GM12878 (cell line): ENCODE measurements around the gene CEACAM3. TPM values are rescaled to one million over a fixed set of nuclear protein-coding genes. Genes with fewer than 3 reads are reported as not detected.

Experiments
- ATAC-seq: fragments of 200-7000 bp; cut with Tn5 transposase; 3 replicates; pipeline ENCODE4 v1.9.1; 2020; ENCODE audit warnings: mild to moderate bottlenecking, moderate library complexity
- BruUV-seq: library from RNA; stranded (reverse); fragments of 400-500 nt; replicated peaks from 2 replicates; lab custom pipeline; 2021; lab: Mats Ljungman, UMichigan
- CTCF ChIA-PET: fragments of 300-600 bp; sonication (Branson Sonifier 250); formaldehyde crosslinking; extraction: SDS; loops from one replicate; lab custom pipeline; 2021; ENCODE audit warnings: inconsistent platforms; lab: Yijun Ruan, JAX
- POLR2A ChIA-PET: fragments of 350-600 bp; formaldehyde crosslinking; extraction: SDS; loops from one replicate; lab custom pipeline; 2021; ENCODE audit warnings: inconsistent platforms; lab: Charles Lee
- RAD21 ChIA-PET: fragments of 300-600 bp; sonication (Branson Sonifier 250); formaldehyde crosslinking; loops from one replicate; lab custom pipeline; 2023; ENCODE audit warnings: antibody characterized with exemption; ENCODE audit not compliant: unreplicated experiment; lab: Charles Lee
- SMC1A ChIA-PET: fragments of 300-600 bp; sonication (Branson Sonifier 250); formaldehyde crosslinking; loops from one replicate; lab custom pipeline; 2023; ENCODE audit not compliant: unreplicated experiment, uncharacterized antibody; lab: Charles Lee
- DNase-seq: peaks from one replicate; pipeline ENCODE4 v3.0.0-alpha.2; 2011; ENCODE audit warnings: low read depth, low spot score
- FAIRE-seq: peaks from 3 replicates; lab custom pipeline; 2011; peaks lifted over from hg19 to GRCh38; lab: Jason Lieb, UNC
- H2AFZ ChIP-seq: 2 replicates; pipeline ENCODE4 v1.6.0; 2011; ENCODE audit warnings: low read depth, low read length, control low read depth; ENCODE audit not compliant: control insufficient read depth
- H3K27ac ChIP-seq: 2 replicates; pipeline ENCODE4 v1.5.1; 2011; ENCODE audit warnings: control low read depth; ENCODE audit not compliant: control insufficient read depth, insufficient read depth
- H3K27me3 ChIP-seq, 2 experiments: replicated peaks in 1 of 2; 2 replicates each; pipeline versions ENCODE4 v1.6.0 to v1.6.1; 2011; ENCODE audit warnings: low read length in 1 of 2; ENCODE audit not compliant: control insufficient read depth in 2 of 2, insufficient read depth in 2 of 2
- H3K36me3 ChIP-seq, 2 experiments: 2 replicates each; pipeline ENCODE4 v1.5.1; 2011; ENCODE audit warnings: low read length in 1 of 2; ENCODE audit not compliant: control insufficient read depth in 2 of 2, insufficient read depth in 2 of 2
- H3K4me1 ChIP-seq: 2 replicates; pipeline ENCODE4 v1.6.1; 2011; ENCODE audit warnings: mild to moderate bottlenecking, low read length, moderate library complexity, mixed read lengths; ENCODE audit not compliant: control insufficient read depth, insufficient read depth
- H3K4me2 ChIP-seq: 2 replicates; pipeline ENCODE4 v1.6.0; 2011; ENCODE audit warnings: control low read depth; ENCODE audit not compliant: control insufficient read depth, insufficient read depth
- H3K4me3 ChIP-seq: fragments of 200-600 bp; sonication (generic); 2 replicates; pipeline ENCODE4 v1.5.1; 2016
- H3K79me2 ChIP-seq: 2 replicates; pipeline ENCODE4 v1.6.0; 2011; ENCODE audit warnings: low read length; ENCODE audit not compliant: control insufficient read depth, insufficient read depth
- H3K9ac ChIP-seq: 2 replicates; pipeline ENCODE4 v1.8.0; 2011; ENCODE audit warnings: low read length, control low read depth, mixed read lengths; ENCODE audit not compliant: control insufficient read depth, insufficient read depth
- H3K9me3 ChIP-seq: replicated peaks from 3 replicates; pipeline ENCODE4 v1.5.1; 2011; ENCODE audit warnings: mild to moderate bottlenecking, low read length; ENCODE audit not compliant: control insufficient read depth, insufficient read depth
- H4K20me1 ChIP-seq: 2 replicates; pipeline ENCODE4 v1.6.0; 2011; ENCODE audit not compliant: control insufficient read depth, insufficient read depth
- BCL11A ChIP-seq: IDR thresholded peaks from 2 replicates; pipeline ENCODE4 v1.6.1; 2011; ENCODE audit warnings: low read depth, low read length
- BMI1 ChIP-seq: fragments of 450-650 bp; IDR thresholded peaks from 2 replicates; pipeline ENCODE4 v1.6.1; 2016; ENCODE audit warnings: mild to moderate bottlenecking, moderate library complexity, borderline replicate concordance
- DPF2 ChIP-seq: fragments of 450-650 bp; IDR thresholded peaks from 2 replicates; pipeline ENCODE4 v1.6.1; 2017; ENCODE audit warnings: mild to moderate bottlenecking
- EZH2 ChIP-seq: IDR thresholded peaks from 2 replicates; pipeline ENCODE4 v1.6.1; 2012; ENCODE audit warnings: low read depth, mild to moderate bottlenecking, control low read depth, inconsistent platforms, low read length, borderline replicate concordance; ENCODE audit not compliant: control insufficient read depth
- FOXM1 ChIP-seq: IDR thresholded peaks from 2 replicates; pipeline ENCODE4 v1.6.1; 2012; ENCODE audit warnings: low read depth, mild to moderate bottlenecking, inconsistent platforms, low read length, moderate library complexity
- HCFC1 ChIP-seq: fragments of 150-350 bp; IDR thresholded peaks from 2 replicates; pipeline ENCODE4 v1.6.1; 2014; ENCODE audit warnings: low read length
- HDAC2 ChIP-seq: fragments of 200-600 bp; sonication (generic); IDR thresholded peaks from 2 replicates; pipeline ENCODE4 v1.6.1; 2017
- JUNB ChIP-seq: IDR thresholded peaks from 2 replicates; pipeline ENCODE4 v1.6.1; 2016; ENCODE audit warnings: antibody characterized with exemption, mild to moderate bottlenecking
- MAX ChIP-seq: IDR thresholded peaks from 2 replicates; pipeline ENCODE4 v1.6.1; 2012; ENCODE audit warnings: low read depth, low read length, improper control_type of control experiment
- MEF2A ChIP-seq: IDR thresholded peaks from 2 replicates; pipeline ENCODE4 v1.6.1; 2011; ENCODE audit warnings: low read depth, mild to moderate bottlenecking, low read length, moderate library complexity; ENCODE audit not compliant: insufficient read depth
- MTA2 ChIP-seq: fragments of 450-650 bp; IDR thresholded peaks from 2 replicates; pipeline ENCODE4 v1.6.1; 2016; ENCODE audit warnings: low read depth, mild to moderate bottlenecking, moderate library complexity
- MYB ChIP-seq: fragments of 150-350 bp; IDR thresholded peaks from 2 replicates; pipeline ENCODE4 v1.6.1; 2014; ENCODE audit warnings: mild to moderate bottlenecking, low read depth, low read length, borderline replicate concordance
- RELA ChIP-seq: fragments of 450-650 bp; IDR thresholded peaks from 2 replicates; pipeline ENCODE4 v1.8.0; 2014; ENCODE audit warnings: borderline replicate concordance; ENCODE audit not compliant: partially characterized antibody
- SKIL ChIP-seq: fragments of 450-650 bp; IDR thresholded peaks from 2 replicates; pipeline ENCODE4 v1.6.1; 2017; ENCODE audit warnings: mild to moderate bottlenecking, low read depth, inconsistent platforms; ENCODE audit not compliant: poor library complexity, severe bottlenecking
- SMAD1 ChIP-seq: fragments of 450-650 bp; IDR thresholded peaks from 2 replicates; pipeline ENCODE4 v1.6.1; 2018; ENCODE audit warnings: mild to moderate bottlenecking, low read depth; ENCODE audit not compliant: partially characterized antibody
- SMAD5 ChIP-seq: IDR thresholded peaks from 2 replicates; pipeline ENCODE4 v1.6.1; 2016; ENCODE audit warnings: antibody characterized with exemption, low read depth
- SPI1 ChIP-seq: IDR thresholded peaks from 2 replicates; pipeline ENCODE4 v1.6.1; 2011; ENCODE audit warnings: low read depth, mild to moderate bottlenecking, low read length, moderate library complexity, borderline replicate concordance; ENCODE audit not compliant: insufficient read depth
- ZBTB11 ChIP-seq: fragments of 450-650 bp; formaldehyde crosslinking; IDR thresholded peaks from 2 replicates; pipeline ENCODE4 v1.5.0; 2022; ENCODE audit warnings: mild to moderate bottlenecking, missing genetic modification characterization
- ZNF274 ChIP-seq: IDR thresholded peaks from one replicate; pipeline ENCODE4 v1.8.0; 2011; ENCODE audit not compliant: insufficient read length, insufficient read depth
- WGBS: methylation state at CpG from one replicate; pipeline ENCODE4 v1.1.6; 2016; ENCODE audit warnings: low lambda C conversion rate; ENCODE audit not compliant: insufficient replicate concordance, insufficient coverage; ENCODE audit errors: missing lambda C conversion rate; 5-methylcytosine and 5-hydroxymethylcytosine counted together
- in situ Hi-C: fragments of 300-500 bp; cut with MboI; formaldehyde crosslinking; loops from 9 replicates; pipeline ENCODE4 v1.14.3; 2018; ENCODE audit warnings: mixed read lengths
- intact Hi-C: fragments of 100-400 bp; cut with micrococcal nuclease; formaldehyde crosslinking; loops from one replicate; pipeline ENCODE4 v1.14.2; 2022; ENCODE audit not compliant: unreplicated experiment
- polyA plus RNA-seq, 11 experiments: library from polyadenylated mRNA; depleted of rRNA in 4 of 11; unstranded in 6 of 11; stranded (reverse) in 5 of 11; fragments of >200 nt; fragmentation: Nextera tagmentation in 4 of 11; fragmentation: Illumina TruSeq in 1 of 11; extraction: Ambion mirVana in 4 of 11; extraction: Trizol in 1 of 11; gene quantifications; 1 replicate in 1 of 11; 2 replicates in 10 of 11; pipeline versions ENCODE4 v1.2.1 to v1.2.3, GENCODE V29; 2011 to 2016; ENCODE audit warnings: inconsistent platforms in 2 of 11, missing spikeins in 2 of 11, low read depth in 1 of 11
- total RNA-seq, 4 experiments: library from RNA; depleted of rRNA in 3 of 4; stranded (reverse); fragments of >200 nt in 3 of 4; fragmentation: Illumina TruSeq in 1 of 4; extraction: Trizol in 1 of 4; gene quantifications; 2 replicates each; pipeline versions ENCODE4 v1.2.1 to v1.2.3, GENCODE V29; 2013 to 2021

CEACAM3 gene
- total and polyA plus RNA-seq, 10 of the 15 experiments (the other 5 are each of a cell fraction or from before 2014, with no cell fraction given): not detected

GRCh38 chr19:41843371-41843770 lies 47.0 kb downstream of the CEACAM3 start (continued):
- TF ChIP-seq ZBTB11 (CRISPR knock-in tag): no peak
- TF ChIP-seq JUNB: no peak
- no peak for TF ChIP-seq FOXM1

GRCh38 chr19:41844601-41845000 lies 48.2 kb downstream of the CEACAM3 start, which contains the start of gene LYPD4:
LYPD4 (minus strand) TSS chr19:41844683; CDS start chr19:41839285, 5,398 bp downstream.
- RAD21 ChIA-PET: no interaction called here
- WGBS: 72% methylated on average over 26 of the region's 30 CpGs
- DNase-seq: no peak
- FAIRE-seq: no peak
- no peaks in the 10 kb centered on the region for H3K4me1 ChIP-seq
- no peak within 1 kb of the TSS for H2AFZ ChIP-seq
- H3K79me2 ChIP-seq: no peaks in the 10 kb centered on the region
- no peak within 1 kb of the TSS for H3K4me3 ChIP-seq
- no peaks in the 10 kb centered on the region for H3K9me3 ChIP-seq
- no peak for ATAC-seq
- in situ Hi-C loops: no loop called here
- SMC1A ChIA-PET: no interaction called here
- TF ChIP-seq HDAC2: no peak
- TF ChIP-seq MYB: no peak
- TF ChIP-seq MTA2: no peak
- TF ChIP-seq BCL11A: no peak
- TF ChIP-seq ZNF274: no peak
- TF ChIP-seq SMAD1: no peak
- no peak for TF ChIP-seq RELA
- no peak for TF ChIP-seq DPF2
- no peak for TF ChIP-seq HCFC1
- TF ChIP-seq BMI1: no peak
- TF ChIP-seq SKIL: no peak
- no peak for TF ChIP-seq EZH2
- TF ChIP-seq MEF2A: no peak
- TF ChIP-seq SPI1: no peak
- TF ChIP-seq MAX: no peak
- TF ChIP-seq SMAD5: no peak
- H3K4me2 ChIP-seq: no peak within 1 kb of the TSS
- BruUV-seq: no TSS peak
- no peak within 1 kb of the TSS for H3K9ac ChIP-seq
- intact Hi-C loops: no loop called here
- peaks cover 0 to 1% of the 10 kb centered on the region in 2 experiments; a peak in 2 of 4 replicates for H3K27me3 ChIP-seq
- no peaks in the 10 kb centered on the region for H4K20me1 ChIP-seq
- POLR2A ChIA-PET: no interaction called here
- H3K27ac ChIP-seq: no peak within 1 kb of the TSS
- CTCF ChIA-PET: interaction anchor here (1.4 kb wide), 1 partner anchor 51 kb away, joined by 3 read pairs; no protein-coding TSS in a partner anchor
- H3K36me3 ChIP-seq: no peaks in the 10 kb centered on the region
